H4 (cell line): ENCODE data around the gene STAB1. TPM values are rescaled to one million over a fixed set of nuclear protein-coding genes. Genes with fewer than 3 reads are reported as not detected.

Experiments
- DNase-seq: peaks from one replicate; pipeline ENCODE4 v3.0.0-alpha.2; 2015; ENCODE audit warnings: low spot score
- total RNA-seq: library from RNA; depleted of rRNA; stranded (reverse); fragments of >200 nt; shearing (Covaris generic); gene quantifications from 2 replicates; pipeline ENCODE4 v1.2.3, GENCODE V29; 2014

STAB1 gene
- total RNA-seq, 1 experiment from 2014 or later = not detected

DNA sequence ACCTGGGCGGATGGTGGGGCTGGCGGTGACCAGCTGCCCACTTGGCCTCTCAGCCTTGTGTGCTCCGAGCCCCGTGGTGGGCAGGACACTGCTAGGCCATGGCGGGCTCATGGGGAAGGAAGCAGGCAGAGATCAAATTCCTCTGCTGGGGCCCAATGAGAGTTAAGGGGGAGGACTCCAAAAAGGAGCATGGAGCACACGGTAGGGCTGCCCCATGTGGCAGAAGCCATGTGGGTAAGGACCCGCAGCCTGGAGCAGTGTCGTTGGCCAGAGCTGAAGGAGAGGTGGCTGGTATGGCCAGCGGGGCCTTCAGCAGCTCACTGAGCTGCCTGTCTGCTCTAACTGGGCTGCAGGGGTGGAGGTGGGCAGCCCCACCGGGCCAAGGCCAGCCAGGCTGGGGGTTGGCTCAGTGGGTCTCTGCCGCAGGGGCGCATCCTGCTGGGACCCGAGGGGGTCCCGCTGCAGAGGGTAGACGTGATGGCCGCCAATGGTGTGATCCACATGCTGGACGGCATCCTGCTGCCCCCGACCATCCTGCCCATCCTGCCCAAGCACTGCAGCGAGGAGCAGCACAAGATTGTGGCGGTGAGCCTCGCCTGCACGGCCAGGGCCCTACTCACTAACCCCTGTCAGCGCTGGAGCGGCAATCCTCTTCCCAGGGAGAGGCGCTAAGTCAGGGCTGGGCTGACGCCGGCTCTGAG is 11.3 kb downstream of the STAB1 start:
- no peak for DNase-seq

DNA sequence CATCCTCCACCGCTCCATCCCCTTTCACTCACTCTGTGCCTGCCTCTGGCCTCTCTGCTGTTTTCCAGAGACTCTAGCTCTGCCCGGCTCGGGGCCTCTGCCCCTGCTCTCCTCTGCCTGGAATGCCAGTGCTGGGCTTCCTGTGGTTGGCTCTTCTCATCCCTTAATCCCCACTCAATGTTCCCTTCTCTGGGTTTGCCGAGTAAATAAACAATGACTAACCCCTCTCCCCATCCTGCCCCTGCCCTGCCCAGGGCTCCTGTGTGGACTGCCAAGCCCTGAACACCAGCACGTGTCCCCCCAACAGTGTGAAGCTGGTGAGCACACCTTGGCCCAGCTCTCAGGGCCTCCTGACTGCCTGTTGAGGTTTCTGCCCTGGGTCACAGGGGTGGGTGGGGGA is 12.2 kb downstream of the STAB1 start:
- DNase-seq = peak; percentile 75

DNA sequence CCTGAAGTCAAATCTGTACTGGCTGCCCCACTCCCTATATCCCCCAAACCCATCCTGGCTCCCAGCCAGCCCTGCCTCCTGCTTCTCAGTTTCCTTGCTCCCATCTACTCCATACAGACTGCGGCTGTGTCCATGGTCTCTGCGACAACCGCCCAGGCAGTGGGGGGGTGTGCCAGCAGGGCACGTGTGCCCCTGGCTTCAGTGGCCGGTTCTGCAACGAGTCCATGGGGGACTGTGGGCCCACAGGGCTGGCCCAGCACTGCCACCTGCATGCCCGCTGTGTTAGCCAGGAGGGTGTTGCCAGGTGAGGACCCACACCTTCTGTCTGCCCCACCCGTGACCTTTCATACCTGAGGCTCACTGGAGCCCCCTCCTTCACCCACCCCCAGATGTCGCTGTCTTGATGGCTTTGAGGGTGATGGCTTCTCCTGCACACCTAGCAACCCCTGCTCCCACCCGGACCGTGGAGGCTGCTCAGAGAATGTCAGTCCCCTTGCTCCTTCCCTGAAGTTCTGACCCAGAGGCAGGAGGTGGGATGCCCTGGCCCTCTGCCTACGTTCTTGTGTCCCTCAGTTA is 14.7 kb downstream of the STAB1 start:
- no peak for DNase-seq

DNA sequence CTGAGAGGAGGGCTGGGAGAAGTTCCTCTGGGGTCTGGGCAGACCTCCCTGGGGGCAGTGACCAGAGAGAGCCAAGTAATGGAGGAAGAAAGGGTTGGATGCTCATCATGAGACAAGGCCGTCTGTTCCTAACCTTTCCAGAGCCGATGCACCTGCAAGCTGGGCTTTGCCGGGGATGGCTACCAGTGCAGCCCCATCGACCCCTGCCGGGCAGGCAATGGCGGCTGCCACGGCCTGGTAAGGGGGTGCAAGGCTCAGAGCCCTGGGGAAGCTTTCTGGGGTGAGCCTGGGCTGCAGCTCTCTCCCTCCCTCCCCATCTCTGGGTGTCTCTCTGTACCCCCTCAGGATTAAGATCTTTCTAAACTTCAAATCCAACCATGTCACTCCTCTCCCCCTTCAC is 16.4 kb downstream of the STAB1 start:
- DNase-seq = no peak

DNA sequence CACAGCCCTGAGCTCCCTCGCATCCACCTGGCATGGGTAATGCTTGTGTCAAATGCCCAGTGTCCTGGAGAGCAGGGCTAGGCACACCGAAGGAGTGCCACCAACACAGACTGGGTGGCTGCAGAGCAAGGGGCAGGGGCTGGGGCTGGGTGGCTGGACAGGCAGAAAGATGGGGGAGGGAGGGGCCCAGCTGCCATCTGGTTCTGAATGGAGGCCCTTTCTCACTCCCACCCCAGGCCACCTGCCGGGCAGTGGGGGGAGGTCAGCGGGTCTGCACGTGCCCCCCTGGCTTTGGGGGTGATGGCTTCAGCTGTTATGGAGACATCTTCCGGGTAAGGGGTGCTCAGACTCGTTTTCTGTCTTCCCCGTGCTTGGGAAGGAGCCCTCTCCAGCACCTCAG is 17.0 kb downstream of the STAB1 start:
- no peak for DNase-seq

DNA sequence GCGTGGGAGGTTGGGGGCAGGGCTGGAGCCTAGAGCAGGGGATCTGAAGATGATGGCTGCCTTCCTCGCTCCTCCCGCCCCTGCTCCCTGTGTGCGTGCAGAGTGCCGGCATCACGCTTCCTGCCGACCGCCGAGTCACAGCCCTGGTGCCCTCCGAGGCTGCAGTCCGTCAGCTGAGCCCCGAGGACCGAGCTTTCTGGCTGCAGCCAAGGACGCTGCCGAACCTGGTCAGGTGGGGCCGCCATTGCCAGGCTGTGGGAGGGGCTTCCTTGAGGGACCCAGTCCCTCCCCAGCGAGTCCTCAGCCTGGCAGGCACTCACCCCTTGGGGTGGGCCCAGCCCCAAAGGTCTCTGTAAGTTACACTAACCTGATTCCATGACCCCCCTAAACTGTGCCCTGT is 17.6 kb downstream of the STAB1 start:
- DNase-seq = no peak

DNA sequence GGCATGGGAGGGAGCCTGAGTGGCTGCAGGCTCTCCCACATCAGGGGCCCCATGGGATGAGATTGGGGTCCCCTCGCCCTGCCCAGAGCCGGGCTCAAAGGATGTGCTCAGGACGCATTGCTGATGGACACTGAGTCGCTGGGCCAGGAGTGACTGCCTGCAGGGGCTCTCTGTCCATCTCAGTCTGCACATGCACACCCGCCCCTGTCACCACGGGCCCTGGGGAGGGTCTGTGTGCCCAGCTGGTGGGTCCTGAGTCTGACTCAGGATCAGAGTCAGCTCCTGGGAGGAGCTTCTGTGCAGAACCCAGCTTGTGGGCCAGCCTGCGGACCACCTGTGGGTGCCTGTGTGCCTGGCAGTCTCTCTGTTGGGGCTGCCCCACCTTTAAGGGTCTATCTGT is 18.1 kb downstream of the STAB1 start:
- DNase-seq = no peak

DNA sequence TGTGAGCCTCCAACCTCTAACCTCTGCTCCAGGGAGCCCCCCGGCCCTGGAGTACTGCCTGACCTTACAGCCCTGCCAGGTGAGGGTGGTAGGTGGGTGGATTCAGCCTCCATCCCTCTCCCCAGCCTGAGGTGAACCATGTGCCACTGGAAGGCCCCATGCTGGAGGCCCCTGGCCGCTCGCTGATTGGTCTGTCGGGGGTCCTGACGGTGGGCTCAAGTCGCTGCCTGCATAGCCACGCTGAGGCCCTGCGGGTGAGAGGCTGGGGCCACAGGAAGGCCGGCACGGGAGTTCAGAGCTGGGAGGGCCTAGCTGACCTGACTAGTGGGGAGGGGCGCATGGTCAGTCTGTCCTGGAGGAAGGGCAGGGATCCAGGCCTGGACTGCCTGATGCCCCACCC is 19.4 kb downstream of the STAB1 start:
- DNase-seq = no peak

DNA sequence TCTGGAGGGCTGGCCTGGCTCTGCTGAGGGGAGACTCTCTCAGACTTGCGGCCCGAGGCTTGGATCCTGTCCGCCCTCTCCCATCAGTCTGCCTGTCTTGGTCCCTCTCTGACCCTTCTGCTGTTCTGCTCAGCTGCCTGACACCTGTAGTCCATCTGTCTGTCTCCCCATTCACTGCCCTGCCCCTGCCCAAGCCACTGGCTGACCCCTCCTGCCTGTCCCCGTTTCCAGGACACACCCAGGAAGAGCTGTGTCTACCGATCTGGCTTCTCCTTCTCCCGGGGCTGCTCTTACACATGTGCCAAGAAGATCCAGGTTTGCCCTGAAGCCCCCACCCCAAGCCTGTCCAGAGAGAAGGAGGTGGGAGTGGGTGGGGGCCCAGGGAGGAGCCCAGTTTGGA is 20.1 kb downstream of the STAB1 start:
- no peak for DNase-seq

DNA sequence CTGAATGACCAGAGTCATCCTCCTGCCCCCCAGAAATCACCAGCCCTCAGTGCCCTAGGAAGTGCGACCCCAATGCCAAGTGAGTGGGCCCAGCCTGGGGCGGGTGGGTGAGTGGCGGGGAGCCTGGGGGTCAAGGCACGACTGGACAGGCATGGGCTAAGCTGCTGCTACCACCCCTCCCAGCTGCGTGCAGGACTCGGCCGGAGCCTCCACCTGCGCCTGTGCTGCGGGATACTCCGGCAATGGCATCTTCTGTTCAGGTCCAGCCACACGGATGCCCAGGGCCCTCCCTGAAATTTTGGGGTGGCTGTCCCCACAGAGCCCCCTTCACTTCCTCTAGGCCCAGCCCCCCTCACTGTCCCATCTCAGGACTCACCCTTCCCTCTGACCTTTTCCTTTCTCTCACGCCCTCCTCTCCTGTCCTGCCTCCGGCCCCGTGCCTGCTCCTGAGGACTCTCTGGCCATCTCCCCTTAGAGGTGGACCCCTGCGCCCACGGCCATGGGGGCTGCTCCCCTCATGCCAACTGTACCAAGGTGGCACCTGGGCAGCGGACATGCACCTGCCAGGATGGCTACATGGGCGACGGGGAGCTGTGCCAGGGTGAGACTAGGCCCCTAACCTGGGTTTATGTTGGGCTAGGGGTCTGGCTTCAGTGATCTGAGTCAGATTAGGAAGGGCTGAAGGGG is 21.5 kb downstream of the STAB1 start:
- no peak for DNase-seq

DNA sequence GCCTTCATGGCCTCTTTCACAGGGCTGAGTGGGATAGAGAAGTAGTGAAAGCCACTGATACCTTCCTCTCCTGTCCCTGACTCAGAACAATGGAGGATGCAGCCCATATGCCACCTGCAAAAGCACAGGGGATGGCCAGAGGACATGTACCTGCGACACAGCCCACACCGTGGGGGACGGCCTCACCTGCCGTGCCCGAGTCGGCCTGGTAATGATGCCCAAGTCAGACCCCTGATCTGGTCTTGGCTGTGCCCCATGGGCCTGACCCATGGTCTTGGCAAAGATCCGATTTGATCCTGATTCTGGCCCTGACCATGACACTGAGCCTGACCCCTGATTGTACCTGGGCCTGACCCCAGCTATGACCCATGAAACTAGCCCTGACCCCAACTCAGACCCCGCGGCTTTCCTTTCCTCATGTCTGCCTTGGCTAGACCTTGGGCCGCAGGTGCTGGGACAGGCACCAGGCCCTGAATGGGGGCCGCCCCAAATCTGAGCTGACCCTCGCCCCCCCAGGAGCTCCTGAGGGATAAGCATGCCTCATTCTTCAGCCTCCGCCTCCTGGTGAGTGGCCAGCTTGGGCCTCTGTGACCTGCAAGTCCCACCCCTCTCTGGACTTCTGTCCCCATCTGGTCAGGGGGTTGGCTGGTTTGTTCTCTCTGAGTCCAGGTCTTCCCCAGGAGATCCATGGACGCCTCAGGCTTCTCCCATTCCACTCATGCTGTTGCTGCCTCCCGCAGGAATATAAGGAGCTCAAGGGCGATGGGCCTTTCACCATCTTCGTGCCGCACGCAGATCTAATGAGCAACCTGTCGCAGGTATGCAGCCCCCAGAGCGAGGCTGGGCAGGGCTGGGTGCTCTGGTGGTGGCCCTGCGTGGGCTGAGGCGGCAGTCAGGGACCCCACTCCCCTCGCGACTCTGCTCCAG is 22.9 kb downstream of the STAB1 start:
- DNase-seq = no peak

DNA sequence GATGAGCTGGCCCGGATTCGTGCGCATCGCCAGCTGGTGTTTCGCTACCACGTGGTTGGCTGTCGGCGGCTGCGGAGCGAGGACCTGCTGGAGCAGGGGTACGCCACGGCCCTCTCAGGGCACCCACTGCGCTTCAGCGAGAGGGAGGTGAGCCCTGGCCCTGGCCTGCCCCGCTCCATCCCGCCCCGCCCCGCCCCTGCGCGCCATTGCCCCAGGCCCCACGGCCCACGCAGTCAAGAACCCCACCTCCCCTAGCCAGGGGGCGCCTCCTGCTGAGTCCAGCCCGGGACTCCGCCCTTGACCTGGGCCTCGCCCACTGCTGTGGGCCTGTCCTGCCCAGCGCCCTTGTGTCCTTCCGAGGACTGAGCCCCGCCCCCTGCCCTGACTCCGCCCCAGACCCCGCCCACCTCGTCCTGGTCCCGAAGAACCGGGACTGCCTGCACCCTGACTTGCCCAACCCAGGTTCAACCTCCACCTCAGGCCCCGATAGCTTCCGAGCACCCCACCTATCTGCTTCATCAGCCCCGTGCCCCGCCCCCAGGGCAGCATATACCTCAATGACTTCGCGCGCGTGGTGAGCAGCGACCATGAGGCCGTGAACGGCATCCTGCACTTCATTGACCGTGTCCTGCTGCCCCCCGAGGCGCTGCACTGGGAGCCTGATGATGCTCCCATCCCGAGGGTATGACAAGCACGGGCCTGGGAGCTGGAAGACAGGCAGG is 23.7 kb downstream of the STAB1 start:
- no peak for DNase-seq

DNA sequence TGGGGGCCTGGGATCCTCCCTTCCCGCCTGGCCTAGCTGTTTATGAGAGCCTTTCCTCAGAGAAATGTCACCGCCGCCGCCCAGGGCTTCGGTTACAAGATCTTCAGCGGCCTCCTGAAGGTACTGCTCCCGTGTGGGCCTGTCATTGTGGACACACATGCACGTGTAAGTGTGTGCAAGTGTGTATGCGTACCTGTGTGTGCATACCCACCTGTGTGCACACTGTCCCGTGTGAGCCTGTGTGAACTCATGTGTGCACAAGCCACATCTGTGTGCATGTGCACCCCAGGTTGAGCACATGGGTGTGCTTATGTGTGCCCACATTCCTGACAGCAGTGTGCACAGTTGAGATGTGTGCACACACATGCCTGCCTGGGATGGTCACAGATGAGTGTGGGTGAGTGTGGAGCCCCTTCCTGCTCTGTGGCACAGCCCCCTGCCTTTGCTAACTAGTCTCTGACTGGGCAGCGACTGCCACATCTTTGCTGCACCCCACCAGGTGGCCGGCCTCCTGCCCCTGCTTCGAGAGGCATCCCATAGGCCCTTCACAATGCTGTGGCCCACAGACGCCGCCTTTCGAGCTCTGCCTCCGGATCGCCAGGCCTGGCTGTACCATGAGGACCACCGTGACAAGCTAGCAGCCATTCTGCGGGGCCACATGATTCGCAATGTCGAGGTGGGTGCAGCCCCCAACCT is 24.5 kb downstream of the STAB1 start:
- no peak for DNase-seq

DNA sequence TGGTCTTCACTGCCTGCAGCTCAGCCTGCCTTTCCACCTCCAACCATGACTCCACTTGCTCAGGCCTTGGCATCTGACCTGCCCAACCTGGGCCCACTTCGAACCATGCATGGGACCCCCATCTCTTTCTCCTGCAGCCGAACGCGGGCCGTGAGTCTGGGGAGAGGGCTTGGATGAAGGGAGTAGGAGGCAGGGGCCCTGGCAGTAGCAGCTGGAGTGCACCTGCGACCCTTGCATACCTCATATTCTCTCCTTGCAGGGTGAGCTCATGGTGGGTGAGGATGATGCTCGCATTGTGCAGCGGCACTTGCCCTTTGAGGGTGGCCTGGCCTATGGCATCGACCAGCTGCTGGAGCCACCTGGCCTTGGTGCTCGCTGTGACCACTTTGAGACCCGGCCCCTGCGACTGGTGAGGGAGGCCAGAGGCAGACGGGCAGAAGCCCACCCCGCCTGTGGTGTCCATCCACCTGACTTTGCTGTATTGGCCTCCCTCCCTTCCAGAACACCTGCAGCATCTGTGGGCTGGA is 25.1 kb downstream of the STAB1 start:
- no peak for DNase-seq

DNA sequence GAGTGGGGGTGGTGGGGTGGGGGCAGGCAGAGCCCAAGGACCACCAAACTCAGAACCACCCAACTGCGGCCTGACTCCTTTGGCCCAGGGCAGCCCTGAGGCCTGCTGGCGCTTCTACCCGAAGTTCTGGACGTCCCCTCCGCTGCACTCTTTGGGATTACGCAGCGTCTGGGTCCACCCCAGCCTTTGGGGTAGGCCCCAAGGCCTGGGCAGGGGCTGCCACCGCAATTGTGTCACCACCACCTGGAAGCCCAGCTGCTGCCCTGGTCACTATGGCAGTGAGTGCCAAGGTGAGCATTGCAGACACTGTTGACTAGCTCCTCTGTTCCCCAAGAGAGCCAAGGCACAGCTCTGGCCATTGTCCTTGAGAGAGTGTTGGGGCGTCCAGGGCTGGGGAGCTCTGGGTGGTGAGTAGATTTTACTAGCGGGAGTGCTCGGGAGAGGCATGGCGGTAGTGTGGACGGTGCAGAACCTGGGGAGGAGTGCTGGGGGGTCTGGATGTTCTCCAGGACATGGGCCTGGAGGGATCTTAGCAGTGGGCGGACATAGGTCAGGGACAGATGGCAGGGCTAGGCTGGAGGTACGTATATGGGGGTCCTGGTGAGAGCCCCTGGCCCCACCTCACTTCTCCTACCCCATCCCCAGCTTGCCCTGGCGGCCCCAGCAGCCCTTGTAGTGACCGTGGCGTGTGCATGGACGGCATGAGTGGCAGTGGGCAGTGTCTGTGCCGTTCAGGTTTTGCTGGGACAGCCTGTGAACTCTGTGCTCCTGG is 25.8 kb downstream of the STAB1 start:
- DNase-seq = no peak

DNA sequence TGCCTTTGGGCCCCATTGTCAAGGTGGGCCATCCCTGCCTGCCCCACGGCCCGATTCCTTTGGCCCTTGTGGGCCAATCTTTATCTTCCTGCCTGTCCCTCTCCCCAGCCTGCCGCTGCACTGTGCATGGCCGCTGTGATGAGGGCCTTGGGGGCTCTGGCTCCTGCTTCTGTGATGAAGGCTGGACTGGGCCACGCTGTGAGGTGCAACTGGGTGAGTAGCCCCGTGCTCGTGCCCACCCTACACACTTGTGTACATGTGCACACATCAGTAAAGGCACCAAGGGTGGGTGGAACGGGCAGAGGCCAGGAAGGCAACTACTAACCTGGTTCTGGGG is 26.3 kb downstream of the STAB1 start:
- no peak for DNase-seq

DNA sequence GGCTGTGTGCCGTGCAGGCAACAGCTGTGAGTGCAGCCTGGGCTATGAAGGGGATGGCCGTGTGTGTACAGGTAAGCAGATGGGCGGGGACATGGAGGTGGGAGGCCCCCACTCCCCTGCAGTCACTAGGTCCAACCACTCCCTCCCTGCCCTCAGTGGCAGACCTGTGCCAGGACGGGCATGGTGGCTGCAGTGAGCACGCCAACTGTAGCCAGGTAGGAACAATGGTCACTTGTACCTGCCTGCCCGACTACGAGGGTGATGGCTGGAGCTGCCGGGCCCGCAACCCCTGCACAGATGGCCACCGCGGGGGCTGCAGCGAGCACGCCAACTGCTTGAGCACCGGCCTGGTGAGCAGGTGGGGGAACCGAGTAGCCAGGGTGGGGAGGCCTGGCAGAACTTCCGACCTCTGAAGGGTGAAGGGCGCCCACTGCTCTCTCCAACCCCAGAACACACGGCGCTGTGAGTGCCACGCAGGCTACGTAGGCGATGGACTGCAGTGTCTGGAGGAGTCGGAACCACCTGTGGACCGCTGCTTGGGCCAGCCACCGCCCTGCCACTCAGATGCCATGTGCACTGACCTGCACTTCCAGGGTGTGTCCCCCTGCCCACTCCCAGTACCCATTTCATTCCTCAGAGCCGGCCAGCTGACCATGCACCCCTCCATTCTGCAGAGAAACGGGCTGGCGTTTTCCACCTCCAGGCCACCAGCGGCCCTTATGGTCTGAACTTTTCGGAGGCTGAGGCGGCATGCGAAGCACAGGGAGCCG is 26.9 kb downstream of the STAB1 start:
- no peak for DNase-seq

DNA sequence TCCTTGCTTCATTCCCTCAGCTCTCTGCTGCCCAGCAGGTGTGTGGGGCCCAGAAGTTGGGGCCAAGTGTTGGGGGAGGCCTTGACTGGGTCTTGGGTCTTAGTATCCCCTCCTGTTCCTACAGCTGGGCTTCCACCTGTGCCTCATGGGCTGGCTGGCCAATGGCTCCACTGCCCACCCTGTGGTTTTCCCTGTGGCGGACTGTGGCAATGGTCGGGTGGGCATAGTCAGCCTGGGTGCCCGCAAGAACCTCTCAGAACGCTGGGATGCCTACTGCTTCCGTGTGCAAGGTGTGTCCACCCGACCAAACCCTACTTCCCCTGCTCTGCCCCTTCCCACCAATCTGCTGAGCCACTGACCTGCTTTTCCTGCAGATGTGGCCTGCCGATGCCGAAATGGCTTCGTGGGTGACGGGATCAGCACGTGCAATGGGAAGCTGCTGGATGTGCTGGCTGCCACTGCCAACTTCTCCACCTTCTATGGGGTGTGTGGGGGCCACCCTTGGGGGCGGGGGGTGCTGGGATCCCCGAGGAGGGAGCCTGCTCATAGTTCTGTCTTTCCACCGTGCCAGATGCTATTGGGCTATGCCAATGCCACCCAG is 27.6 kb downstream of the STAB1 start:
- DNase-seq = no peak
